GM19193 (cell line): ENCODE data around the gene ADCYAP1R1.

Experiments used
- POLR2A ChIP-seq: IDR thresholded peaks from 4 replicates; pipeline ENCODE4 v1.6.1; 2011; ENCODE audit not compliant: insufficient read depth, insufficient read length; ENCODE audit errors: extremely low read depth

The ADCYAP1R1 gene

DNA sequence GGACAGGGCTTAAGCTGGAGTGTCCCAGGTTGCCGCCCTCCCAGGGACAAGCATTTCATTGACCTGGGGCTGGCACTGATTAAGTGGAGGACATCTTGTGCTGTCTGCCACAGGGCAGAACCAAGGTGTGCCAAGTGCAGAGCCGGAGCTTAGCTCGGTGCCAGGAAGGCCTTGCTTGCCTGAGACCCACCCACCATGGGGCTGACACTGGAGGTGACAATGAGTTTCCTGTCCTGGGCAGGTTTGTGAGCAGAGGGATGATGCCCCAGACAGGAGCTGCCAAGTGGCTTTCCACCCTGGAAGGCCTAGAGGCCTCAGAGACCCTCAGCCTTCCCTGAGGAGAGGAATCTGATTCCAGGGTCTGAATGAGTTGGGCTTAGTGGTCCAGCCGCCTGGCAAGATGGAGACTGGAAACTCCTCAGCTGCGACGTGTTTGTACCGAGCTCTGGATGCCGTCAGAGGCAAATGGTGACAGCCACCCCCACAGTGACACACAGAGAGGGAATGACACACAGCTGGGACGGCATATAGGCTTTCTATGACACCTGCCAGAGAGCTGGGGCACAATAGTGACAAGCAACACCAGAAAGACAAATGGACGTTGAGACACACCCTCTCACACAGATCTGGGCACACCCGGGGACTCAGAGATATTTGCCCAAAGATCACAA is 2.6 kb downstream of the ADCYAP1R1 start:
- no peak for TF ChIP-seq POLR2A

- TF ChIP-seq POLR2A = no peak
Measured at GRCh38 chr7:31055471-31055870, 3.4 kb downstream of the ADCYAP1R1 start.

DNA sequence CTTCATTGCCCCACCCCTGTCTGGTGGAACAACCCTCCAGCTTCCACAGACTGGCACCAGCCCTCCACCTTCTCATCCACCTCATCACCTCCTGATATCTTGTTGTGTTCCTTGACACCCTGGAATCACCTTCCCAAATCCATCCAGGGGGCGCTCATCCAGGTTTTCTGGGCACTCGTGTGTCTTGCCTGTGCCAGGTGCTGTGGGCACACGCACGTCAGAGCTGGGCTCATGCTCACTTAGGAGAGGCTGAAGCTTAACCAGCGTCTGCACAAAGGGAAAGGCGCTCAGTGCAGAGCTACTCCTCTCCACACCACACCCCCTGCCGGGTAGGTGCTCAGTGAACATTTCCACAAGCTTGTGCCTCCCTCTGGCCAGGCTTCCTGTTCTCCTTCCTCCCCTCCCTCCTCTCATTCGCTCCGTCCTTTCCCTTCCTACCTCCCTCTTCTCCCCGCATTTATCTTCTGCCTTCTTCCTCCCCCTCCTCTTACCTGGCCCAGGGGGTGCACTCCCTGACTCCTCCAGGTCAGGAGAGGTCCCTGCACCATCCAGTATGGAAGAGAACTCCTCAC is 4.8 kb downstream of the ADCYAP1R1 start:
- TF ChIP-seq POLR2A = no peak

GRCh38 chr7:31058122-31058521 is 6.0 kb downstream of the ADCYAP1R1 start:
- no peak for TF ChIP-seq POLR2A

- TF ChIP-seq POLR2A = no peak
Measured at GRCh38 chr7:31058688-31059087, 6.6 kb downstream of the ADCYAP1R1 start.

DNA sequence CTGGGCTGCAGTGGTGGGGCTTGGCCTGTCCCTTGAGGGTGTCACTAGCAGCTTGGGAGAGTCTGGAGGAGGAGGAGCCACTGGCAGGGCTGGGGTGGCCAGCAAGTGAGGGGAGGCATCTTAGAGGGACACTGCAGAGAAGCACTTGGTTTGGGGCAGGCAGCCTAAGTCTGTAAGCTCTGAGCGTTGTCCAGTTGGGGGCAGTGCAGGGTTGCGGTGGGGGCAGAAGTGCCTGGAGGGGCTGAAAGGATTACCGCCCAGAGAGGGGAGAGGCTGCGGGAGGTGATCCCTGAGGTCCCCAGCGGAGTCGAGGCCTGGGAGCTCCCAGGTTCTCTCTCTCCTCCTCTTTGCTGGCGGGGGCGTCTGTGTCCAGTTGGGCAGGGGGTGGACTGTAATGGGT is 7.4 kb downstream of the ADCYAP1R1 start:
- TF ChIP-seq POLR2A = no peak

GRCh38 chr7:31061185-31061584 is 9.1 kb downstream of the ADCYAP1R1 start:
- no peak for TF ChIP-seq POLR2A

- no peak for TF ChIP-seq POLR2A
Measured at GRCh38 chr7:31062746-31063435, 10.8 kb downstream of the ADCYAP1R1 start.

DNA sequence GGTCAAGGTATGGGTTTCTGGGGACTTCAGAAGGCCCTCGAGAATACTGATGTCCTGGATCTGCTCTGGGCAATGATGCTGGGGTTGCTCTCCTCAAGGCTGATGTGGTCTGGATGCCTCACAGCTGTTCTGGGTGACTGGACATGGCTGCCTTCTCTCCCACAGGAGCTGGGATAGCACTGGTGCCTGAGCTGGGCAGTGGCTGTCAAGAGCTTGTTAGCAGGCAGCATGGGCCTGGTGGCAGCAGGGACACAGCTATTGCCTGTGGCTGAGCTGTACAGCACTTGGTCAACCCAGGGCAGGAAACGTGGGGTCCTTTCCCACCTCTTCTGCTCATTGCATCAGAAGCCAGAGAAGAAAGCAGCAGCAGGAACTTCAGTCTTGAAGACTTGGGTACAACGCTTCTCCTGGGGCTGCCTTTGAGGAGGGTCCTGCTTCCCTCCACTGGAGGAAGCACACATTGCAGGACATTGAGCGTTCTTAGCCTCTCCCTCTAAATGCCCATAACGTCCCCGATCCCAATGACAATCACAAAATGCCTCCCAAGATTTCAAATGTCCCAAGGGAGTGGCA is 13.0 kb downstream of the ADCYAP1R1 start:
- TF ChIP-seq POLR2A = no peak

GRCh38 chr7:31065840-31066239 is 13.7 kb downstream of the ADCYAP1R1 start:
- no peak for TF ChIP-seq POLR2A

GRCh38 chr7:31066516-31067130 is 14.5 kb downstream of the ADCYAP1R1 start:
- no peak for TF ChIP-seq POLR2A

DNA sequence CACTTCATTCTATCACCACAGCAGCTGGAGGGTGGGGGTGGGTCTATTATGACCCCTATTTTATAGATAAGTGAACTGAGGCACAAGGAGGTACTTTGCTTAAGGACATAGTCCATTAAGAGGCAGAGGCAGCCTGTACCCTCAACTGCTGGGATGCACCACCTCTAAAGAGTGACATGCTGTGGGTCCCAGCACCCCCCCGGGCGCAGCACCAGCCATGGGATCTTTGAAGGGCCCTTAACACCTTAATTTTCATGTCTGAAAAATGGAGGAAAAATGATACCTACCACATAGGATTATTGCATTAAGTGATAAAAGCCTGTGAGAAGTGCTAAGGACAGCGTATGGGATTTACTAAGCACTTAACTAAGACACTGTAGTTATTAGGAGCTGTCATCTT is 15.4 kb downstream of the ADCYAP1R1 start:
- TF ChIP-seq POLR2A = no peak

GRCh38 chr7:31068006-31068675 is 16.0 kb downstream of the ADCYAP1R1 start:
- TF ChIP-seq POLR2A = no peak

DNA sequence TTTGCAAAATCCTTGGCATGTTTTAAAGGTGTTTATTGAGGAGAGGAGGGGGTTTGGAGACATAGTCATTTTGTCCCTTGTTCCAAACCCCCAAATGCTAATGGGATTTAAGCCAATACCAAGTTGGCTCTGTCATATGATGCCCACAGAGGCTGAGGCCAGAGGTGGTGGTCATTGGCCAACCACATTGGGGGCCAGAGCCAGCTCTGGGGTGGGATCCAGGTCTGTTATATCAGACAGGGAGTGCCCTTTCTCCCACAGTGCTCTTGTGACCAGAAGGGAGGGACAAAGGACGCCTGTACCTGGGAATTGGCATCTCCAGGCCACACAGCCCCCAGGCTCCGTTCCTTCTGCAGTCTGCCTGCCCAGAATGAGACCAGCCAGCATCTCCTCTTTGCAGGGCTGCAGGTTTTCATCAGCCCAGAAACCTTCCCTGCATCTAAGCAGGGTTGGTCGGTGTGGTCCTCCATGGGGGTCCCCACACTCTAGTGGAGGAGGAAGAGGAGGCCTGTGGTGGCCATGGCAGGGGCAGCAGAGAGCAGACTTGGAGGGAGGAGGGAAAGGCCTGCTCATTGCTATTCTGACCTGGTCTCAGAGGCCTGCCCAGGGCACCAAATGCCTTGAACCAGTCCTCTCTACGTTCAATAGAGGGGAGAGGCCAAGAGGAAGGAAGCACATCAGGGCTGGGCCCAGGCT is 17.9 kb downstream of the ADCYAP1R1 start:
- no peak for TF ChIP-seq POLR2A
